PC-9 (cell line): ENCODE results near the gene DISP3. TPM values are rescaled to one million over a fixed set of nuclear protein-coding genes. Genes with fewer than 3 reads are reported as not detected.

Experiments
- BruUV-seq: library from RNA; stranded (reverse); fragments of 400-500 nt; replicated peaks from 2 replicates; lab custom pipeline; 2021; lab: Mats Ljungman, UMichigan
- CTCF ChIA-PET: fragments of 300-600 bp; sonication (Branson Sonifier 250); formaldehyde crosslinking; loops from one replicate; lab custom pipeline; 2022; ENCODE audit warnings: antibody characterized with exemption; lab: Charles Lee
- POLR2A ChIA-PET: fragments of 300-600 bp; sonication (Branson Sonifier 250); formaldehyde crosslinking; loops from one replicate; lab custom pipeline; 2022; ENCODE audit warnings: antibody characterized with exemption; ENCODE audit not compliant: unreplicated experiment; lab: Charles Lee
- DNase-seq, 2 experiments: peaks; one replicate each; pipeline versions ENCODE4 v3.0.0 to v3.0.0-alpha.2; 2015 to 2022; ENCODE audit warnings: mixed read lengths in 1 of 2
- H2AFZ ChIP-seq: fragments of 200-600 bp; sonication (generic); 2 replicates; pipeline ENCODE4 v1.8.1; 2017; ENCODE audit warnings: antibody characterized with exemption
- H3F3A ChIP-seq: fragments of 200-600 bp; sonication (generic); 2 replicates; pipeline ENCODE4 v1.8.1; 2017; ENCODE audit warnings: antibody characterized with exemption, mild to moderate bottlenecking, low read depth; ENCODE audit not compliant: insufficient read depth
- H3K27ac ChIP-seq: fragments of 200-600 bp; sonication (generic); 2 replicates; pipeline ENCODE4 v1.6.1; 2016; ENCODE audit warnings: mixed run types
- H3K27me3 ChIP-seq: fragments of 200-600 bp; sonication (generic); 2 replicates; pipeline ENCODE4 v1.6.1; 2016; ENCODE audit warnings: low read depth, mixed run types; ENCODE audit not compliant: insufficient read depth
- H3K36me3 ChIP-seq: fragments of 200-600 bp; sonication (generic); 2 replicates; pipeline ENCODE4 v1.6.1; 2016; ENCODE audit warnings: low read depth, mixed run types
- H3K4me1 ChIP-seq: fragments of 200-600 bp; sonication (generic); replicated peaks from 2 replicates; pipeline ENCODE4 v1.6.1; 2016; ENCODE audit warnings: mixed run types; ENCODE audit not compliant: insufficient read depth
- H3K4me2 ChIP-seq: fragments of 200-600 bp; sonication (generic); 2 replicates; pipeline ENCODE4 v1.6.1; 2017; ENCODE audit warnings: mixed run types
- H3K4me3 ChIP-seq: fragments of 200-600 bp; sonication (generic); 2 replicates; pipeline ENCODE4 v1.6.1; 2016; ENCODE audit warnings: mixed run types
- H3K79me2 ChIP-seq: fragments of 200-600 bp; sonication (generic); 2 replicates; pipeline ENCODE4 v1.6.1; 2017; ENCODE audit warnings: low read depth, mixed run types
- H3K9me2 ChIP-seq: fragments of 200-600 bp; sonication (generic); 2 replicates; pipeline ENCODE4 v1.8.1; 2017; ENCODE audit warnings: mild to moderate bottlenecking; ENCODE audit not compliant: insufficient read depth
- H3K9me3 ChIP-seq: fragments of 200-600 bp; sonication (generic); 2 replicates; pipeline ENCODE4 v1.8.1; 2016; ENCODE audit warnings: low read depth; ENCODE audit not compliant: insufficient read depth
- H4K20me1 ChIP-seq: fragments of 200-600 bp; sonication (generic); 2 replicates; pipeline ENCODE4 v1.8.1; 2017; ENCODE audit not compliant: insufficient read depth
- CTCF ChIP-seq: fragments of 200-600 bp; sonication (generic); conservative IDR thresholded peaks from 2 replicates; pipeline ENCODE4 v1.6.1; 2017; ENCODE audit warnings: mixed run types, antibody characterized with exemption, mild to moderate bottlenecking, moderate library complexity
- EZH2 ChIP-seq: fragments of 200-600 bp; sonication (generic); IDR thresholded peaks from 2 replicates; pipeline ENCODE4 v1.8.0; 2017; ENCODE audit warnings: antibody characterized with exemption, low read depth
- intact Hi-C: fragments of 100-400 bp; cut with micrococcal nuclease; formaldehyde crosslinking; loops from one replicate; pipeline ENCODE4 v1.10.0; 2022; ENCODE audit not compliant: unreplicated experiment
- total RNA-seq: library from RNA; stranded (reverse); gene quantifications from 2 replicates; pipeline ENCODE4 v1.2.3, GENCODE V29; 2021

DISP3 gene
- total RNA-seq, 1 experiment from 2014 or later, result not detected

- no peaks in the 10 kb centered on the region for H3K9me2 ChIP-seq
- peaks cover 99% of the 10 kb centered on the region for H3K27me3 ChIP-seq
- ChIA-PET POLR2A (no interaction called here), CTCF (no interaction called here)
- H3K4me1 ChIP-seq, result no peaks in the 10 kb centered on the region
- H3F3A ChIP-seq, result no peaks in the 10 kb centered on the region
- TF ChIP-seq CTCF (no peak), EZH2 (no peak)
- intact Hi-C loops, result no loop called here
- no peaks in the 10 kb centered on the region for H3K79me2 ChIP-seq
- no TSS peak for BruUV-seq
- no peak overlapping the region for H3K4me2 ChIP-seq
- H3K27ac ChIP-seq, result no peak overlapping the region
- H3K9me3 ChIP-seq, result no peaks in the 10 kb centered on the region
- no peak overlapping the region for H2AFZ ChIP-seq
- H3K4me3 ChIP-seq, result no peak overlapping the region
- DNase-seq, result no peak
- H4K20me1 ChIP-seq, result no peaks in the 10 kb centered on the region; the same call in 1 of the 2 replicates
- H3K36me3 ChIP-seq, result no peaks in the 10 kb centered on the region
Observed at GRCh38 chr1:11456965-11457364, 22.0 kb upstream of the DISP3 start.

GRCh38 chr1:11458811-11459275, 20.1 kb upstream of the DISP3 start:
- POLR2A ChIA-PET, result no interaction called here
- Histone ChIP-seq H3K79me2 (no peaks in the 10 kb centered on the region), H3K27ac (no peak overlapping the region), H2AFZ (no peak overlapping the region), H4K20me1 (no peaks in the 10 kb centered on the region; the same call in 1 of the 2 replicates), H3K9me2 (no peaks in the 10 kb centered on the region), H3K9me3 (no peaks in the 10 kb centered on the region), H3K4me3 (no peak overlapping the region), H3K4me2 (no peak overlapping the region), H3K4me1 (no peaks in the 10 kb centered on the region), H3F3A (no peaks in the 10 kb centered on the region), H3K27me3 (peaks cover 99% of the 10 kb centered on the region), H3K36me3 (no peaks in the 10 kb centered on the region)
- intact Hi-C loops, result no loop called here
- no TSS peak for BruUV-seq
- DNase-seq, result no peak
- TF ChIP-seq EZH2 (no peak), CTCF (no peak)
- CTCF ChIA-PET, result no interaction called here

GRCh38 chr1:11461531-11462137, 17.3 kb upstream of the DISP3 start:
- no peaks in the 10 kb centered on the region for H3K79me2 ChIP-seq
- BruUV-seq, result no TSS peak
- peaks cover 98% of the 10 kb centered on the region for H3K27me3 ChIP-seq
- DNase-seq, result no peak
- no peak overlapping the region for H3K4me2 ChIP-seq
- TF ChIP-seq EZH2 (no peak), CTCF (no peak)
- ChIA-PET CTCF (no interaction called here), POLR2A (no interaction called here)
- H3F3A ChIP-seq, result no peaks in the 10 kb centered on the region
- no peaks in the 10 kb centered on the region for H3K9me3 ChIP-seq
- H3K27ac ChIP-seq, result no peak overlapping the region
- intact Hi-C loops, result no loop called here
- no peaks in the 10 kb centered on the region for H3K36me3 ChIP-seq
- no peak overlapping the region for H2AFZ ChIP-seq
- no peaks in the 10 kb centered on the region; the same call in 1 of the 2 replicates for H4K20me1 ChIP-seq
- no peaks in the 10 kb centered on the region for H3K4me1 ChIP-seq
- no peak overlapping the region for H3K4me3 ChIP-seq
- no peaks in the 10 kb centered on the region for H3K9me2 ChIP-seq
